H1 (cell line): ENCODE results near the gene FHOD1. TPM values are rescaled to one million over a fixed set of nuclear protein-coding genes. Genes with fewer than 3 reads are reported as not detected.

ENCODE experiments used
- CTCF ChIA-PET: fragments of 300-600 bp; sonication (Branson Sonifier 250); formaldehyde crosslinking; loops from one replicate; lab custom pipeline; 2021; ENCODE audit not compliant: partially characterized antibody; lab: Charles Lee
- POLR2A ChIA-PET: fragments of 300-600 bp; sonication (Branson Sonifier 250); formaldehyde crosslinking; loops from one replicate; lab custom pipeline; 2021; ENCODE audit warnings: inconsistent platforms; ENCODE audit not compliant: partially characterized antibody; lab: Charles Lee
- DNase-seq, 2 experiments: peaks; one replicate each; pipeline versions ENCODE4 v3.0.0 to v3.0.0-alpha.2; 2010 to 2022; ENCODE audit warnings: low spot score in 2 of 2, low read depth in 1 of 2, mixed read lengths in 1 of 2
- FAIRE-seq: peaks from 2 replicates; lab custom pipeline; 2011; peaks lifted over from hg19 to GRCh38; lab: Jason Lieb, UNC
- H2AFZ ChIP-seq: 2 replicates; pipeline ENCODE4 v1.8.1; 2012; ENCODE audit warnings: low read length, inconsistent platforms
- H2AK5ac ChIP-seq: 2 replicates; pipeline ENCODE4 v1.6.1; 2013; ENCODE audit warnings: low read depth, low read length
- H2BK120ac ChIP-seq: replicated peaks from 2 replicates; pipeline ENCODE3; 2013; ENCODE audit warnings: low read depth, low read length, inconsistent platforms
- H2BK12ac ChIP-seq: 2 replicates; pipeline ENCODE4 v1.6.1; 2013; ENCODE audit warnings: low read depth, low read length
- H2BK15ac ChIP-seq: 2 replicates; pipeline ENCODE4 v1.6.1; 2013; ENCODE audit warnings: low read length
- H2BK20ac ChIP-seq: 2 replicates; pipeline ENCODE4 v1.6.1; 2013; ENCODE audit warnings: low read length
- H2BK5ac ChIP-seq: 2 replicates; pipeline ENCODE4 v1.6.1; 2013; ENCODE audit warnings: low read depth, low read length
- H3K14ac ChIP-seq: 2 replicates; pipeline ENCODE4 v1.6.1; 2013; ENCODE audit warnings: inconsistent platforms; ENCODE audit not compliant: insufficient read length
- H3K18ac ChIP-seq: 2 replicates; pipeline ENCODE4 v1.6.1; 2013; ENCODE audit warnings: low read length; ENCODE audit errors: extremely low read depth
- H3K23ac ChIP-seq: 2 replicates; pipeline ENCODE4 v1.6.1; 2013; ENCODE audit warnings: inconsistent platforms; ENCODE audit not compliant: insufficient read length
- H3K23me2 ChIP-seq: 2 replicates; pipeline ENCODE4 v1.6.1; 2013; ENCODE audit warnings: low read depth, low read length
- H3K27ac ChIP-seq: 2 replicates; pipeline ENCODE4 v1.6.1; 2011; ENCODE audit warnings: low read depth, low read length, inconsistent platforms
- H3K27me3 ChIP-seq, 4 experiments: replicated peaks in 1 of 4; 1 replicate in 1 of 4; 2 replicates in 3 of 4; pipeline versions ENCODE4 v1.6.1 to v1.8.1; 2011 to 2013; ENCODE audit warnings: low read length in 3 of 4, mild to moderate bottlenecking in 3 of 4, inconsistent platforms in 2 of 4, mixed read lengths in 2 of 4, moderate library complexity in 1 of 4; ENCODE audit not compliant: control insufficient read depth in 3 of 4, insufficient read depth in 3 of 4; ENCODE audit errors: extremely low read depth in 1 of 4
- H3K36me3 ChIP-seq, 4 experiments: 2 replicates each; pipeline versions ENCODE4 v1.6.1 to v1.8.1; 2011 to 2013; ENCODE audit warnings: mild to moderate bottlenecking in 4 of 4, low read length in 3 of 4, moderate library complexity in 2 of 4, control low read depth in 1 of 4, inconsistent platforms in 1 of 4; ENCODE audit not compliant: insufficient read depth in 4 of 4, control insufficient read depth in 2 of 4
- H3K4ac ChIP-seq: replicated peaks from 2 replicates; pipeline ENCODE3; 2013; ENCODE audit warnings: low read length, low read depth, mixed read lengths, inconsistent platforms; ENCODE audit not compliant: insufficient read length
- H3K4me1 ChIP-seq, 4 experiments: replicated peaks in 1 of 4; 1 replicate in 1 of 4; 2 replicates in 3 of 4; pipeline versions ENCODE4 v1.6.1 to v1.8.1; 2011 to 2013; ENCODE audit warnings: low read length in 3 of 4, inconsistent platforms in 2 of 4, mixed read lengths in 1 of 4; ENCODE audit not compliant: insufficient read depth in 4 of 4, control insufficient read depth in 3 of 4
- H3K4me2 ChIP-seq, 2 experiments: 2 replicates each; pipeline versions ENCODE4 v1.6.1 to v1.8.1; 2011 to 2013; ENCODE audit warnings: low read depth in 2 of 2, low read length in 2 of 2, control low read depth in 1 of 2, inconsistent platforms in 1 of 2, mild to moderate bottlenecking in 1 of 2; ENCODE audit not compliant: insufficient read depth in 1 of 2
- H3K4me3 ChIP-seq, 4 experiments: fragments of 200-600, 300-600 bp in 1 of 4; sonication (generic), shearing (Covaris generic), sonication (Bioruptor Twin) in 1 of 4; 2 replicates each; pipeline versions ENCODE4 v1.5.1 to v1.8.1; 2011 to 2016; ENCODE audit warnings: low read length in 4 of 4, low read depth in 3 of 4, control low read depth in 2 of 4, inconsistent platforms in 2 of 4, mild to moderate bottlenecking in 2 of 4, mixed read lengths in 1 of 4, moderate library complexity in 1 of 4; ENCODE audit not compliant: insufficient read depth in 2 of 4; ENCODE audit errors: extremely low read depth in 1 of 4
- H3K56ac ChIP-seq: replicated peaks from 2 replicates; pipeline ENCODE3; 2013; ENCODE audit warnings: low read depth, mild to moderate bottlenecking, mixed read lengths, low read length, inconsistent platforms; ENCODE audit not compliant: insufficient read length
- H3K79me1 ChIP-seq: 2 replicates; pipeline ENCODE4 v1.6.1; 2013; ENCODE audit warnings: low read depth, low read length, control low read depth
- H3K79me2 ChIP-seq, 2 experiments: 2 replicates each; pipeline versions ENCODE4 v1.6.1 to v1.8.1; 2012 to 2013; ENCODE audit warnings: low read length in 2 of 2, mild to moderate bottlenecking in 2 of 2, inconsistent platforms in 1 of 2; ENCODE audit not compliant: insufficient read depth in 2 of 2, control insufficient read depth in 1 of 2
- H3K9ac ChIP-seq, 4 experiments: replicated peaks in 1 of 4; 1 replicate in 1 of 4; 2 replicates in 3 of 4; pipeline versions ENCODE4 v1.6.1 to v1.8.1; 2011 to 2013; ENCODE audit warnings: low read depth in 3 of 4, low read length in 3 of 4, control low read depth in 2 of 4, mild to moderate bottlenecking in 2 of 4, moderate library complexity in 2 of 4, inconsistent platforms in 1 of 4; ENCODE audit errors: extremely low read depth in 1 of 4
- H3K9me3 ChIP-seq, 2 experiments: 2 replicates each; pipeline versions ENCODE4 v1.6.1 to v1.8.1; 2012 to 2013; ENCODE audit warnings: mild to moderate bottlenecking in 2 of 2, moderate library complexity in 2 of 2, control low read depth in 1 of 2, inconsistent platforms in 1 of 2, low read depth in 1 of 2, low read length in 1 of 2, mixed read lengths in 1 of 2; ENCODE audit not compliant: insufficient read depth in 2 of 2
- H4K20me1 ChIP-seq, 2 experiments: replicated peaks in 1 of 2; 2 replicates each; pipeline versions ENCODE3 to v1.8.1; 2011 to 2013; ENCODE audit warnings: inconsistent platforms in 2 of 2, low read length in 2 of 2, mild to moderate bottlenecking in 1 of 2; ENCODE audit not compliant: insufficient read depth in 2 of 2, control insufficient read depth in 1 of 2
- H4K5ac ChIP-seq: 2 replicates; pipeline ENCODE4 v1.6.1; 2013; ENCODE audit warnings: low read length, low read depth, mixed read lengths, inconsistent platforms; ENCODE audit not compliant: insufficient read length
- H4K8ac ChIP-seq: 2 replicates; pipeline ENCODE4 v1.8.0; 2013; ENCODE audit warnings: mild to moderate bottlenecking, moderate library complexity, low read length, inconsistent platforms; ENCODE audit not compliant: insufficient read depth; ENCODE audit errors: extremely low read depth
- H4K91ac ChIP-seq: replicated peaks from 2 replicates; pipeline ENCODE3; 2013; ENCODE audit warnings: low read length, mixed read lengths, inconsistent platforms; ENCODE audit not compliant: insufficient read length
- BACH1 ChIP-seq: IDR thresholded peaks from 2 replicates; pipeline ENCODE4 v1.6.1; 2012; ENCODE audit warnings: low read length, improper control_type of control experiment
- CBX8 ChIP-seq: fragments of 300-800, 300-1000 bp; sonication (generic); IDR thresholded peaks from 2 replicates; pipeline ENCODE4 v1.7.1; 2016; ENCODE audit warnings: low read depth, low read length, borderline replicate concordance
- CTBP2 ChIP-seq: IDR thresholded peaks from 2 replicates; pipeline ENCODE4 v1.7.0; 2011; ENCODE audit warnings: borderline replicate concordance, mild to moderate bottlenecking, moderate library complexity, mixed read lengths, low read length; ENCODE audit not compliant: insufficient read depth, insufficient read length
- GABPA ChIP-seq: IDR thresholded peaks from 2 replicates; pipeline ENCODE4 v1.6.1; 2011; ENCODE audit warnings: mild to moderate bottlenecking, low read length, moderate library complexity, borderline replicate concordance; ENCODE audit not compliant: insufficient read depth
- PHF8 ChIP-seq: fragments of 200-600 bp; sonication (generic); conservative IDR thresholded peaks from 2 replicates; pipeline ENCODE4 v1.7.1; 2012; ENCODE audit warnings: low read depth, mild to moderate bottlenecking, inconsistent platforms, low read length, moderate library complexity
- RFX5 ChIP-seq: IDR thresholded peaks from 2 replicates; pipeline ENCODE4 v1.6.1; 2011; ENCODE audit warnings: low read depth, low read length, improper control_type of control experiment, borderline replicate concordance
- SAP30 ChIP-seq: fragments of 300-600 bp; sonication (generic); IDR thresholded peaks from 2 replicates; pipeline ENCODE4 v1.7.1; 2012; ENCODE audit warnings: low read length, moderate library complexity, mild to moderate bottlenecking, inconsistent platforms; ENCODE audit not compliant: insufficient read depth, insufficient replicate concordance
- SIRT6 ChIP-seq: IDR thresholded peaks from one replicate; pipeline ENCODE4 v1.7.1; 2012; ENCODE audit warnings: low read length, inconsistent platforms
- SIX5 ChIP-seq: IDR thresholded peaks from 2 replicates; pipeline ENCODE4 v1.6.1; 2011; ENCODE audit warnings: mild to moderate bottlenecking, low read depth, low read length
- SP1 ChIP-seq: IDR thresholded peaks from 2 replicates; pipeline ENCODE4 v1.6.1; 2011; ENCODE audit warnings: low read depth, low read length
- ZNF274 ChIP-seq: IDR thresholded peaks from 2 replicates; pipeline ENCODE4 v1.7.0; 2012; ENCODE audit warnings: low read length, borderline replicate concordance; ENCODE audit errors: extremely low read depth
- WGBS, 2 experiments: shearing (Covaris generic) in 1 of 2; methylation state at CpG; one replicate each; pipeline versions ENCODE4 v1.1.6 to v1.1.7; 2013 to 2015; ENCODE audit warnings: low lambda C conversion rate in 2 of 2, mixed read lengths in 2 of 2, inconsistent platforms in 1 of 2, low coverage in 1 of 2, missing lambda C conversion rate in 1 of 2; ENCODE audit not compliant: insufficient replicate concordance in 2 of 2, insufficient coverage in 1 of 2, insufficient read length in 1 of 2; ENCODE audit errors: extremely low coverage in 1 of 2, missing lambda C conversion rate in 1 of 2; 5-methylcytosine and 5-hydroxymethylcytosine counted together
- polyA plus RNA-seq, 7 experiments: library from polyadenylated mRNA; depleted of rRNA in 3 of 7; stranded (reverse) in 5 of 7; unstranded in 2 of 7; fragments of >200 nt in 5 of 7; fragments of 200-250 nt in 2 of 7; gene quantifications; 1 replicate in 5 of 7; 2 replicates in 1 of 7; 4 replicates in 1 of 7; pipeline versions ENCODE4 v1.2.1 to v1.2.3, GENCODE V29; 2011 to 2013; ENCODE audit warnings: missing spikeins in 2 of 7, mixed read lengths in 2 of 7
- total RNA-seq: library from RNA; stranded (reverse); fragmentation: NEBNext Ultra II Directional; extraction: Animal tissue kit (Norgen Biotek cat#: 25700); gene quantifications from 2 replicates; pipeline ENCODE4 v1.2.1, GENCODE V29; 2021

Gene FHOD1
- total and polyA plus RNA-seq, 2 of the 8 experiments (the other 6 are each of a cell fraction or from before 2014, with no cell fraction given), result 31.3 to 60.7 TPM

- Histone ChIP-seq H3K56ac (no peak overlapping the region), H4K91ac (no peak overlapping the region), H3K4me1 (peaks cover 0 to 2% (median 0%) of the 10 kb centered on the region in 4 experiments; a peak in 1 of 7 replicates), H3K27me3 (peaks cover 0 to 11% (median 9%) of the 10 kb centered on the region in 4 experiments; a peak in 5 of 7 replicates), H4K8ac (no peak overlapping the region; the same call in 1 of the 2 replicates), H4K20me1 (peaks cover 2 to 9% of the 10 kb centered on the region in 2 experiments), H3K23me2 (peaks cover under 1% of the 10 kb centered on the region; the same call in 1 of the 2 replicates), H4K5ac (no peak overlapping the region), H3K14ac (no peak overlapping the region), H2BK12ac (no peak overlapping the region), H2BK20ac (no peak overlapping the region), H3K4ac (no peak overlapping the region), H3K36me3 (no peaks in the 10 kb centered on the region), H3K9me3 (no peaks in the 10 kb centered on the region), H3K18ac (no peak overlapping the region), H2AK5ac (no peak overlapping the region), H2BK120ac (no peak overlapping the region), H2BK5ac (no peak overlapping the region), H2AFZ (no peak overlapping the region), H3K4me2 (no peak overlapping the region), H3K79me1 (no peaks in the 10 kb centered on the region), H3K4me3 (no peak overlapping the region), H3K27ac (no peak overlapping the region), H2BK15ac (no peak overlapping the region), H3K23ac (no peak overlapping the region), H3K79me2 (no peaks in the 10 kb centered on the region), H3K9ac (no peak overlapping the region)
- CTCF ChIA-PET, result interaction anchor here (0.6 to 10.5 kb wide), 46 partner anchors 10 to 342 kb away, joined by 3 to 217 read pairs (median 6); partner anchors contain the start of genes FHOD1, KCTD19, LRRC36 and SLC9A5
- FAIRE-seq (no peak), DNase-seq (no peak)
- WGBS, 2 experiments, result 92% methylated on average over 20 of the region's 21 CpGs; no CpG with 5 or more reads in 1 of the 2 experiments
- POLR2A ChIA-PET, result interaction anchor here (1.1 to 1.6 kb wide), 3 partner anchors 9 to 37 kb away, joined by 3 to 9 read pairs (median 8); partner anchors contain the start of genes FHOD1 and SLC9A5
- TF ChIP-seq CTBP2, result no peak
- TF ChIP-seq SAP30, result no peak
- no peak for TF ChIP-seq PHF8
- no peak for TF ChIP-seq SP1
- TF ChIP-seq CBX8, result no peak
- no peak for TF ChIP-seq SIRT6
- no peak for TF ChIP-seq SIX5
- no peak for TF ChIP-seq BACH1
- no peak for TF ChIP-seq RFX5
- TF ChIP-seq ZNF274, result no peak
- no peak for TF ChIP-seq GABPA
Observed at GRCh38 chr16:67283826-67284555, 36.7 kb upstream of the FHOD1 start.
